ENCODE data around the gene CAND2.

DNA sequence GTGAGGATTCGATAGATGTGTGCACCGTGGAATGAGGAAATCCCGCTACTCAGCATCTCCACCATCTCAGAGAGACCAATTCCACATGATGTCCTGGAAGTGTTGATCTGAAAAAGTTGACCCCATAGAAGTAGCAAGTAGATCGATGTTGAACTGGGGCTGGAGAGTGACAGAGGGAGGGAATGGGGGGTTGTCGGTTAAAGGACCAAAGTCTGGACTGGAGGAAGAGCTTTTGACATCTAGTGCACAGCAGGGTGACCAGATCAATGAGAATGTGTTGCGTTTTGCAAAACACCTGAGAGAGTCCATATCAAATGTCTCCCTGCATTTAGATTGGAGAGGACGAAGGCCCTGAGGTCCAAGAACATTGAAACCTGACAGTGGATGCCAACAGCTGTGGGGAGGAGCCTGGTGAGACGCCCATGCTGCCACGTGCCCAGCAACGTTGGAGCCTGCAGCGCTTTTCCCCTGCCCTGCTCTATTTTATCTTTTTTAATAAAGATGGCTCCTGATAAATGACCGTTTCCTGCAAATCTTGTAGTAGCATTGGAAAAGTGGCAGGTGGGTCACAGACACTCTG lies 75.0 kb downstream of the CAND2 start:
- TF ChIP-seq POLR2AphosphoS5 (IDR thresholded peaks at IDR 0.05) (no peak), POLR2A (IDR thresholded peaks at IDR 0.05) (no peak)
- TF ChIP-seq, protein P1, sequence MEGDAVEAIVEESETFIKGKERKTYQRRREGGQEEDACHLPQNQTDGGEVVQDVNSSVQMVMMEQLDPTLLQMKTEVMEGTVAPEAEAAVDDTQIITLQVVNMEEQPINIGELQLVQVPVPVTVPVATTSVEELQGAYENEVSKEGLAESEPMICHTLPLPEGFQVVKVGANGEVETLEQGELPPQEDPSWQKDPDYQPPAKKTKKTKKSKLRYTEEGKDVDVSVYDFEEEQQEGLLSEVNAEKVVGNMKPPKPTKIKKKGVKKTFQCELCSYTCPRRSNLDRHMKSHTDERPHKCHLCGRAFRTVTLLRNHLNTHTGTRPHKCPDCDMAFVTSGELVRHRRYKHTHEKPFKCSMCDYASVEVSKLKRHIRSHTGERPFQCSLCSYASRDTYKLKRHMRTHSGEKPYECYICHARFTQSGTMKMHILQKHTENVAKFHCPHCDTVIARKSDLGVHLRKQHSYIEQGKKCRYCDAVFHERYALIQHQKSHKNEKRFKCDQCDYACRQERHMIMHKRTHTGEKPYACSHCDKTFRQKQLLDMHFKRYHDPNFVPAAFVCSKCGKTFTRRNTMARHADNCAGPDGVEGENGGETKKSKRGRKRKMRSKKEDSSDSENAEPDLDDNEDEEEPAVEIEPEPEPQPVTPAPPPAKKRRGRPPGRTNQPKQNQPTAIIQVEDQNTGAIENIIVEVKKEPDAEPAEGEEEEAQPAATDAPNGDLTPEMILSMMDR (IDR thresholded peaks at IDR 0.05) = no peak
